ENCODE data around the gene PTPRD.
A peak's percentile ranks its signal among the peaks of the same experiment; 100 is the strongest.

Gene PTPRD

GRCh38 chr9:8845808-8846207 lies 1767.0 kb downstream of the PTPRD start:
- no peak for FAIRE-seq
- DNase-seq (ENCODE audit: low spot score), result no peak

GRCh38 chr9:8845376-8845775 lies 1767.4 kb downstream of the PTPRD start:
- DNase-seq (ENCODE audit: low spot score) (no peak), FAIRE-seq (no peak)

- FAIRE-seq, result no peak
- no peak for DNase-seq (ENCODE audit: low spot score)
These were observed 1768.3 kb downstream of the PTPRD start for GRCh38 chr9:8844549-8844948.

GRCh38 chr9:8842402-8843193 lies 1770.2 kb downstream of the PTPRD start:
- no peak for FAIRE-seq
- DNase-seq (ENCODE audit: low spot score), result no peak

- peak; percentile 17 for FAIRE-seq
- DNase-seq (ENCODE audit: low spot score), result no peak
These were observed 1774.7 kb downstream of the PTPRD start for GRCh38 chr9:8838136-8838535.

GRCh38 chr9:8835291-8835690 lies 1777.5 kb downstream of the PTPRD start:
- FAIRE-seq (no peak), DNase-seq (ENCODE audit: low spot score) (no peak)

- DNase-seq (ENCODE audit: low spot score) (no peak), FAIRE-seq (peak; percentile 5)
These were observed 1779.8 kb downstream of the PTPRD start for GRCh38 chr9:8832955-8833354.

- no peak for FAIRE-seq
- DNase-seq (ENCODE audit: low spot score), result no peak
These were observed 1780.4 kb downstream of the PTPRD start for GRCh38 chr9:8832386-8832785.

- no peak for DNase-seq (ENCODE audit: low spot score)
- no peak for FAIRE-seq
These were observed 1781.2 kb downstream of the PTPRD start for GRCh38 chr9:8831568-8831967.

GRCh38 chr9:8826281-8826680 lies 1786.5 kb downstream of the PTPRD start:
- FAIRE-seq (peak; percentile 60), DNase-seq (ENCODE audit: low spot score) (peak; percentile 66)

GRCh38 chr9:8825585-8826147 lies 1787.1 kb downstream of the PTPRD start:
- DNase-seq (ENCODE audit: low spot score), result no peak
- no peak for FAIRE-seq

- FAIRE-seq, result peak; percentile 92
These were observed 1789.5 kb downstream of the PTPRD start for GRCh38 chr9:8823131-8823895.

GRCh38 chr9:8822667-8823025 lies 1790.2 kb downstream of the PTPRD start:
- DNase-seq (ENCODE audit: low spot score) (peak; percentile 17), FAIRE-seq (no peak)

More at GRCh38 chr9:8823131-8823895, 1789.5 kb downstream of the PTPRD start:
- DNase-seq (ENCODE audit: low spot score), result peak; percentile 40

GRCh38 chr9:8821910-8822666 lies 1790.7 kb downstream of the PTPRD start:
- DNase-seq (ENCODE audit: low spot score), result peak; percentile 8
- FAIRE-seq, result no peak

- no peak for FAIRE-seq
These were observed 1795.5 kb downstream of the PTPRD start for GRCh38 chr9:8817335-8817734.

GRCh38 chr9:8816361-8816760 lies 1796.4 kb downstream of the PTPRD start:
- no peak for FAIRE-seq
- DNase-seq (ENCODE audit: low spot score), result peak; percentile 20

More at GRCh38 chr9:8817335-8817734, 1795.5 kb downstream of the PTPRD start:
- no peak for DNase-seq (ENCODE audit: low spot score)

- no peak for FAIRE-seq
- DNase-seq (ENCODE audit: low spot score), result no peak
These were observed 1796.9 kb downstream of the PTPRD start for GRCh38 chr9:8815931-8816330.

GRCh38 chr9:8815219-8815618 lies 1797.6 kb downstream of the PTPRD start:
- FAIRE-seq (no peak), DNase-seq (ENCODE audit: low spot score) (no peak)

- no peak for DNase-seq (ENCODE audit: low spot score)
- FAIRE-seq, result no peak
These were observed 1799.9 kb downstream of the PTPRD start for GRCh38 chr9:8812888-8813287.

- DNase-seq (ENCODE audit: low spot score) (no peak), FAIRE-seq (no peak)
These were observed 1803.1 kb downstream of the PTPRD start for GRCh38 chr9:8809741-8810140.

- DNase-seq (ENCODE audit: low spot score), result no peak
- FAIRE-seq, result no peak
These were observed 1806.7 kb downstream of the PTPRD start for GRCh38 chr9:8806150-8806549.

- FAIRE-seq, result no peak
These were observed 1808.2 kb downstream of the PTPRD start for GRCh38 chr9:8804613-8805012.

More at GRCh38 chr9:8804613-8805012, 1808.2 kb downstream of the PTPRD start:
- no peak for DNase-seq (ENCODE audit: low spot score)
